HCT116 (cell line): ENCODE data around the gene RGS7.

ENCODE experiments used
- EGR1 ChIP-seq: IDR thresholded peaks from 2 replicates; pipeline ENCODE4 v1.6.1; 2012; ENCODE audit warnings: low read depth
- EZH2 ChIP-seq: fragments of 200-600 bp; sonication (generic); IDR thresholded peaks from 2 replicates; pipeline ENCODE4 v1.6.1; 2017; ENCODE audit warnings: antibody characterized with exemption, mixed run types
- EZH2phosphoT487 ChIP-seq: fragments of 200-600 bp; IDR thresholded peaks from 2 replicates; pipeline ENCODE4 v1.6.1; 2018; ENCODE audit warnings: antibody characterized with exemption, borderline replicate concordance
- JUND ChIP-seq: IDR thresholded peaks from 2 replicates; pipeline ENCODE4 v1.6.1; 2012
- POLR2A ChIP-seq: IDR thresholded peaks from 2 replicates; pipeline ENCODE4 v1.7.0; 2011; ENCODE audit warnings: borderline replicate concordance; ENCODE audit not compliant: insufficient read depth, insufficient read length; ENCODE audit errors: extremely low read depth
- POLR2AphosphoS5 ChIP-seq: IDR thresholded peaks from 2 replicates; pipeline ENCODE4 v1.6.1; 2011; ENCODE audit warnings: mild to moderate bottlenecking, low read depth, low read length, moderate library complexity
- SIN3A ChIP-seq: IDR thresholded peaks from 2 replicates; pipeline ENCODE4 v1.6.1; 2012; ENCODE audit warnings: low read depth
- SP1 ChIP-seq: IDR thresholded peaks from 2 replicates; pipeline ENCODE4 v1.6.1; 2012; ENCODE audit warnings: low read depth
- SRF ChIP-seq: IDR thresholded peaks from 2 replicates; pipeline ENCODE4 v1.6.1; 2012; ENCODE audit warnings: low read depth
- TF ChIP-seq, protein P1 (sequence below): IDR thresholded peaks from 2 replicates; pipeline ENCODE4 v1.6.1; 2012; ENCODE audit warnings: low read depth
- TF ChIP-seq, protein P2 (sequence below): IDR thresholded peaks from 2 replicates; pipeline ENCODE4 v1.6.1; 2012
- TF ChIP-seq, protein P3 (sequence below), 3 experiments: fragments of 200-600 bp in 1 of 3; sonication (generic) in 1 of 3; IDR thresholded peaks in 2 of 3; conservative IDR thresholded peaks in 1 of 3; 2 replicates each; pipeline ENCODE4 v1.5.1; 2012 to 2017; ENCODE audit warnings: low read depth in 2 of 3, low read length in 2 of 3, antibody characterized with exemption in 1 of 3, borderline replicate concordance in 1 of 3, control low read depth in 1 of 3, mild to moderate bottlenecking in 1 of 3, mixed read lengths in 1 of 3, mixed run types in 1 of 3, moderate library complexity in 1 of 3; ENCODE audit not compliant: insufficient read depth in 1 of 3
- TF ChIP-seq, protein P4 (sequence below): IDR thresholded peaks from 2 replicates; pipeline ENCODE4 v1.6.1; 2012

DNA sequence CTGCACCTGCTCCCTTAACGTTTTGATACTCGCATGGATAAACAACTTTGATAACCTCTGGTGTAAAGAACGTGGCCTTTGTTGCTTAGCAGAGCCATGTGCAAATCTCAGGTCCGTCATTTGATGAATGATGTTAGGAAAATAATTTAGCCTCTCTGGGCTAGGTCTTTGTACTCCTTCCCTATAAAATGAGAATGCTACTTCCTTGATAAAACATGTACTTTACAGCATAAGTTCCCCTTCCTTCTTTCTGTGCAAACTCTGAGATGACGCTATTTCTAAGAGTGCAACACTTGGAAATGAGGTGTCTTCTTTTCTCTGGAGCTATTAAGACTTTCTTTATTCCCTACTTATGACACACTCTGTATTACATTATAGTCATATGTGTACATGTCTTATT is 243.4 kb downstream of the RGS7 start:
- TF ChIP-seq, protein P1, sequence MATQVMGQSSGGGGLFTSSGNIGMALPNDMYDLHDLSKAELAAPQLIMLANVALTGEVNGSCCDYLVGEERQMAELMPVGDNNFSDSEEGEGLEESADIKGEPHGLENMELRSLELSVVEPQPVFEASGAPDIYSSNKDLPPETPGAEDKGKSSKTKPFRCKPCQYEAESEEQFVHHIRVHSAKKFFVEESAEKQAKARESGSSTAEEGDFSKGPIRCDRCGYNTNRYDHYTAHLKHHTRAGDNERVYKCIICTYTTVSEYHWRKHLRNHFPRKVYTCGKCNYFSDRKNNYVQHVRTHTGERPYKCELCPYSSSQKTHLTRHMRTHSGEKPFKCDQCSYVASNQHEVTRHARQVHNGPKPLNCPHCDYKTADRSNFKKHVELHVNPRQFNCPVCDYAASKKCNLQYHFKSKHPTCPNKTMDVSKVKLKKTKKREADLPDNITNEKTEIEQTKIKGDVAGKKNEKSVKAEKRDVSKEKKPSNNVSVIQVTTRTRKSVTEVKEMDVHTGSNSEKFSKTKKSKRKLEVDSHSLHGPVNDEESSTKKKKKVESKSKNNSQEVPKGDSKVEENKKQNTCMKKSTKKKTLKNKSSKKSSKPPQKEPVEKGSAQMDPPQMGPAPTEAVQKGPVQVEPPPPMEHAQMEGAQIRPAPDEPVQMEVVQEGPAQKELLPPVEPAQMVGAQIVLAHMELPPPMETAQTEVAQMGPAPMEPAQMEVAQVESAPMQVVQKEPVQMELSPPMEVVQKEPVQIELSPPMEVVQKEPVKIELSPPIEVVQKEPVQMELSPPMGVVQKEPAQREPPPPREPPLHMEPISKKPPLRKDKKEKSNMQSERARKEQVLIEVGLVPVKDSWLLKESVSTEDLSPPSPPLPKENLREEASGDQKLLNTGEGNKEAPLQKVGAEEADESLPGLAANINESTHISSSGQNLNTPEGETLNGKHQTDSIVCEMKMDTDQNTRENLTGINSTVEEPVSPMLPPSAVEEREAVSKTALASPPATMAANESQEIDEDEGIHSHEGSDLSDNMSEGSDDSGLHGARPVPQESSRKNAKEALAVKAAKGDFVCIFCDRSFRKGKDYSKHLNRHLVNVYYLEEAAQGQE = no peak
- TF ChIP-seq, protein P2, sequence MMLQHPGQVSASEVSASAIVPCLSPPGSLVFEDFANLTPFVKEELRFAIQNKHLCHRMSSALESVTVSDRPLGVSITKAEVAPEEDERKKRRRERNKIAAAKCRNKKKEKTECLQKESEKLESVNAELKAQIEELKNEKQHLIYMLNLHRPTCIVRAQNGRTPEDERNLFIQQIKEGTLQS = no peak
- TF ChIP-seq EZH2 (no peak), POLR2AphosphoS5 (no peak), SRF (no peak), JUND (no peak), SIN3A (no peak), EZH2phosphoT487 (no peak), SP1 (no peak), EGR1 (no peak), POLR2A (no peak)
- TF ChIP-seq, protein P3, sequence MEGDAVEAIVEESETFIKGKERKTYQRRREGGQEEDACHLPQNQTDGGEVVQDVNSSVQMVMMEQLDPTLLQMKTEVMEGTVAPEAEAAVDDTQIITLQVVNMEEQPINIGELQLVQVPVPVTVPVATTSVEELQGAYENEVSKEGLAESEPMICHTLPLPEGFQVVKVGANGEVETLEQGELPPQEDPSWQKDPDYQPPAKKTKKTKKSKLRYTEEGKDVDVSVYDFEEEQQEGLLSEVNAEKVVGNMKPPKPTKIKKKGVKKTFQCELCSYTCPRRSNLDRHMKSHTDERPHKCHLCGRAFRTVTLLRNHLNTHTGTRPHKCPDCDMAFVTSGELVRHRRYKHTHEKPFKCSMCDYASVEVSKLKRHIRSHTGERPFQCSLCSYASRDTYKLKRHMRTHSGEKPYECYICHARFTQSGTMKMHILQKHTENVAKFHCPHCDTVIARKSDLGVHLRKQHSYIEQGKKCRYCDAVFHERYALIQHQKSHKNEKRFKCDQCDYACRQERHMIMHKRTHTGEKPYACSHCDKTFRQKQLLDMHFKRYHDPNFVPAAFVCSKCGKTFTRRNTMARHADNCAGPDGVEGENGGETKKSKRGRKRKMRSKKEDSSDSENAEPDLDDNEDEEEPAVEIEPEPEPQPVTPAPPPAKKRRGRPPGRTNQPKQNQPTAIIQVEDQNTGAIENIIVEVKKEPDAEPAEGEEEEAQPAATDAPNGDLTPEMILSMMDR (IDR thresholded peaks at IDR 0.05 in 2 of 3, conservative IDR thresholded peaks at IDR 0.05 in 1 of 3; ENCODE audit: borderline replicate concordance in 1 of 3, insufficient read depth in 1 of 3, low read depth in 2 of 3, low read length in 2 of 3) = no peak
- TF ChIP-seq, protein P4, sequence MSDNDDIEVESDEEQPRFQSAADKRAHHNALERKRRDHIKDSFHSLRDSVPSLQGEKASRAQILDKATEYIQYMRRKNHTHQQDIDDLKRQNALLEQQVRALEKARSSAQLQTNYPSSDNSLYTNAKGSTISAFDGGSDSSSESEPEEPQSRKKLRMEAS = no peak
